ENCODE measurements around the gene ESYT1.
A peak's percentile ranks its signal among the peaks of the same experiment; 100 is the strongest.

ESYT1 gene

DNA sequence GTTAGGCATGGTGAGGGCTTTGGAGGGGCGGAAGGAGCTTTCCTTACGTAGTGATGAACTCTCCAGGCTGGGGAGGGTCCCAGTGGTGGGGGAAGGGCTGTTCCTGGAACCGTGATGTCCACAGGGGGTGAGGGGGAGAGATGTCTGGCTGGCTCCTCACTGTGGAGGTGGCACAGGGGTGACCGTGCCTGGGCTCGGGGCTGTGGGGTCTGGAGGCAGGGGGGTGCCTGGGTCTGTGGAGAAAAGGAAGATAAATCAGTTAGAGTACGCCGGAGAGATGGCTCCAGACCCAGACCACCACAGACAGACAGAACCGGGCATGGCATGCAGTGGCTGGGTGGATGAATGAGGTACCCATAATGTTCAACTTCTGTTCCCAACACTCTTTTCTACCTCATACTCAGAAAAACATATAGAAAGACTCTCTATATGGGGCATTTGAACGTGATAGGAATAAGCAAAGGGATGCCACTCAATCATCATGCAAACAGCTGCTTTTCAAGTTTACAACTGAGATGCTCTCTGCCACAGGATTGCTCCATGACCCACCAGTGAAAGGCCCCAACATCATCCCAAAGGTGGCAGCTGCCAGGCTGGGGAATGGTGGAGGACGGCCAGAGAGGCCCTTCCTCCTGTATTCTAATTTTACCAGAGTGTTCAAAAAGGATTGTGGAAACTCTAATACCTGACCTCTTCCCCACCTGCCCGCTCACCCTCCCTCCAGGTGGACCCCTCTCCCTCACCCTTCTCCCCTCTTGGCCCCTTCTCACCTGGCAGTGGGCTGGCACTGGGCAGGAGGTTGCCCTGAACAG lies 35.7 kb downstream of the ESYT1 start:
- peaks cover 17% of the 10 kb centered on the region for H3K36me3 Mint-ChIP-seq
- H3K4me3 Mint-ChIP-seq: no peak overlapping the region
- H3K9me3 Mint-ChIP-seq: no peaks in the 10 kb centered on the region
- no peaks in the 10 kb centered on the region for H3K27me3 Mint-ChIP-seq
- peaks cover 29% of the 10 kb centered on the region for H3K4me1 Mint-ChIP-seq
- peak overlapping the region; percentile 48 for H3K27ac Mint-ChIP-seq

DNA sequence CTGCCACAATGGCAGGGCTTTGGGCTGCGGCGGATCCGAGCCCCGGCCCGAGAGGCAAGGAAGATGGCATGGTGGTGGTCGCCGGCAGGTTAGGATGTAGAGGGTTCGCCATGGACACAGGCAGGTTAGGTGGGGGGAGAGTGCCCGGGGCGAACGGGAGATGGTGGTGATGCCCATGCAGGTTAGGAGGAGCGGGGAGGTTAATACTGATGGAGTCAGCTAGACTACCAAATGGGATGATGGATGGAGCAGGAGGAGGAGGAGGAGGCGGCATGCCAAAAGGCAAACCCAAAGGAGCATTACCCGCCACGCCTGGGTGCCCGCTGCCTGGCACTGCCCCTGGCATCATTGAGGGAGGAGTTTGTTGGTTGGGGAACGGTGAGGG lies 36.3 kb downstream of the ESYT1 start:
- H3K27me3 Mint-ChIP-seq: no peaks in the 10 kb centered on the region
- H3K27ac Mint-ChIP-seq: peak overlapping the region; percentile 48
- H3K36me3 Mint-ChIP-seq: peaks cover 12% of the 10 kb centered on the region
- no peak overlapping the region for H3K4me3 Mint-ChIP-seq
- H3K4me1 Mint-ChIP-seq: peaks cover 24% of the 10 kb centered on the region
- no peaks in the 10 kb centered on the region for H3K9me3 Mint-ChIP-seq

DNA sequence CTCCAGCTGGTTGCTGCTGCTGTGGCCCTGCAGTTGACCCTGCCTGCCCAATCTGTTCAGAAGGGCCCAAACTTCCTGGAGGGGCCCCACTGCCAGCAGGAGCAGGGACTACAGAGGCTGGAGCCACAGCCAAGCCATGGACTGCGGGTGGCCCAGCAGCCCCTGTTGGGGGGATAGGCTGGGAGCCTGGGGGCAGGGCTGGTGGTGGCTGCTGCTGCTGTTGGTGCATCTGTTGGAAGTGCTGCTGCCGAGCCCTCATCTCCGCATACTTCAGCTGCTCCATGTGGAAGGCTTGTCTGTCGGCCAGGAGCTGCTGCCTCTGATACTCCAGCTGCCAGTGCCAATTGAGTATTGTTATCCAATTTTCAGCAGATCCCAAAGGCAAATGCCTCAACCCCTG lies 37.3 kb downstream of the ESYT1 start:
- Mint-ChIP-seq H3K27ac (peak overlapping the region; percentile 62), H3K27me3 (no peaks in the 10 kb centered on the region), H3K36me3 (peaks cover 17% of the 10 kb centered on the region), H3K4me3 (no peak overlapping the region), H3K4me1 (peaks cover 14% of the 10 kb centered on the region), H3K9me3 (no peaks in the 10 kb centered on the region)

GRCh38 chr12:56169229-56169759 lies 41.2 kb downstream of the ESYT1 start:
- peaks cover 16% of the 10 kb centered on the region for H3K36me3 Mint-ChIP-seq
- no peak overlapping the region for H3K27ac Mint-ChIP-seq
- no peaks in the 10 kb centered on the region for H3K27me3 Mint-ChIP-seq
- no peaks in the 10 kb centered on the region for H3K9me3 Mint-ChIP-seq
- no peaks in the 10 kb centered on the region for H3K4me1 Mint-ChIP-seq
- no peak overlapping the region for H3K4me3 Mint-ChIP-seq

DNA sequence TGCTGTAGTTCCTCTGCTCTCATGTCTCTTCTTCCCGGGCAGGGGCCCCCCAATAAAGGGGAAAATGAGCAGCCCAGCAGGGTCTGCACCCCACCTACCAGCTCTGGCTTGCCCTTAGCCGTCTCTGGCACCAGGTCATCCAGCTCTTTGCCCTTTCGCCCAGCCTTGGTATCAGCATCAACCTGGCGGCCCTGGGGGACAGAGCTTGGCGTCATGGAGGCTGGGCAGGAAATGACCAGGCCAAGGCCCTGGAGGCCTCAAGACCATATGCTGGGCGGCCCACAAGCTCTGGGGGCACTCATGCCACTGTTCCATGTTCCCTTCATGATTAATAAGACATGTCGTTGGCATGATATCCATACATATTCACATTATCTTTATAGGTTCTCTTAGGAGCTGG lies 44.8 kb downstream of the ESYT1 start:
- H3K9me3 Mint-ChIP-seq: no peaks in the 10 kb centered on the region
- H3K27ac Mint-ChIP-seq: no peak overlapping the region

DNA sequence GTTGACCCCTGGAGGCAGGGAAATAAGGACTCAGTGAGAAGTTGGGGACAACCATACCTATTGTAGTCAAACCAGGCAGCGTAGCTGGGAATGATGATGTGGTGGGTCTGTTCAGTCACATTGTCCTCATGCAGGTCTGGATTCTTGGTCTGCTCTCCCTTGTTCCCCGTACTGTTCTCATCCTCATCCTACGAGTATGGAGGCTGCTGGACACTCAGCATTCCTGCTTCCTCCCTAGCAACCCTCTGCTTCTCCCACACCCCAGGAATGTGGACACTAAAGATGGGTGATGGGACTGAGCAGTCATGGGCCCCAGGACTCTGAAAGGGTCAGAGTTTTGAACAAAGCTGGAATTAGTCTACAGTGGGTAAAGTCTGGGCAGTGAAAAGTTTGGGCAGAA lies 50.3 kb downstream of the ESYT1 start:
- H3K27me3 Mint-ChIP-seq: no peaks in the 10 kb centered on the region
- no peak overlapping the region for H3K4me3 Mint-ChIP-seq
- H3K36me3 Mint-ChIP-seq: peaks cover 20% of the 10 kb centered on the region
- H3K4me1 Mint-ChIP-seq: no peaks in the 10 kb centered on the region
- H3K27ac Mint-ChIP-seq: no peak overlapping the region
- H3K9me3 Mint-ChIP-seq: no peaks in the 10 kb centered on the region

More for the DNA sequence above, 44.8 kb downstream of the ESYT1 start:
- Mint-ChIP-seq H3K4me1 (no peaks in the 10 kb centered on the region), H3K4me3 (no peak overlapping the region), H3K36me3 (peaks cover 20% of the 10 kb centered on the region), H3K27me3 (no peaks in the 10 kb centered on the region)

GRCh38 chr12:56186957-56187356 lies 58.9 kb downstream of the ESYT1 start:
- Mint-ChIP-seq H3K4me1 (peaks cover 38% of the 10 kb centered on the region), H3K27me3 (no peaks in the 10 kb centered on the region), H3K9me3 (no peaks in the 10 kb centered on the region), H3K36me3 (peaks cover 6% of the 10 kb centered on the region), H3K4me3 (peak overlapping the region; percentile 90), H3K27ac (peak overlapping the region; percentile 85)

DNA sequence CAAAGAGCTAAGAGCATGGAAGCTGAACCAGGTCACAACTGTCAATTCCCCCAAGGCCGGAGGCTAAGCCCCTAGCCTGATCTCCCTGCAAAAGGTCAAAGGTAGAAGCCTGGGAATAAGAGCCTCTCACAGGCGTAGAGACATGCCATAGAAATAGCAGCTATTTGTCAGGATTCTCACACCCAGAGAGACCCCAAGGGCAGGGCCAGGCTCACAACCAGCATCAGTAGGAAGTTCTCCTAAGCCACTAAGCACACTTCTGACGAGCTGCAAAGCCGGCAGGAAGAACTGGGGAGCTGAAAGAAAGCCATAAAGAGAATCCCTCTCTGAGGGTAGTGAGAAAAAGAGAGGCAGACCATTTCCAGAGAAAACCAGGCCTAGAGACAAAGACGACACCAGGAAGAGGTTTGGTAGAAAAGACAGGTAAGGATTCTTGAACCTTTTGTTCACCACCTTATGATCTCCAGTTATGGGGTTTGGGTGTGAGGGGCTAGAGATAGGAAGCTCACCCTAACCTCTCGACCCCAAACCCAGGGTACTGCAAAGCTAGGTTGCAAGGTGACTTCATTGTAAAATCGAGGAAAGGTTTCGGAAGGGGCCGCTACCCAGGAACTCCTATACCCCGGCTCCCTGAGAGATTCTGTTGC lies 60.2 kb downstream of the ESYT1 start:
- Mint-ChIP-seq H3K36me3 (peaks cover 6% of the 10 kb centered on the region), H3K4me1 (peaks cover 45% of the 10 kb centered on the region), H3K27ac (peak overlapping the region; percentile 91), H3K9me3 (no peaks in the 10 kb centered on the region), H3K4me3 (peak overlapping the region; percentile 90), H3K27me3 (no peaks in the 10 kb centered on the region)

- H3K27ac Mint-ChIP-seq: peak overlapping the region; percentile 91
- H3K36me3 Mint-ChIP-seq: peaks cover 6% of the 10 kb centered on the region
- H3K27me3 Mint-ChIP-seq: no peaks in the 10 kb centered on the region
- peaks cover 49% of the 10 kb centered on the region for H3K4me1 Mint-ChIP-seq
- H3K4me3 Mint-ChIP-seq: peak overlapping the region; percentile 90
- H3K9me3 Mint-ChIP-seq: no peaks in the 10 kb centered on the region
Measured at GRCh38 chr12:56188778-56189098, 60.7 kb downstream of the ESYT1 start.

DNA sequence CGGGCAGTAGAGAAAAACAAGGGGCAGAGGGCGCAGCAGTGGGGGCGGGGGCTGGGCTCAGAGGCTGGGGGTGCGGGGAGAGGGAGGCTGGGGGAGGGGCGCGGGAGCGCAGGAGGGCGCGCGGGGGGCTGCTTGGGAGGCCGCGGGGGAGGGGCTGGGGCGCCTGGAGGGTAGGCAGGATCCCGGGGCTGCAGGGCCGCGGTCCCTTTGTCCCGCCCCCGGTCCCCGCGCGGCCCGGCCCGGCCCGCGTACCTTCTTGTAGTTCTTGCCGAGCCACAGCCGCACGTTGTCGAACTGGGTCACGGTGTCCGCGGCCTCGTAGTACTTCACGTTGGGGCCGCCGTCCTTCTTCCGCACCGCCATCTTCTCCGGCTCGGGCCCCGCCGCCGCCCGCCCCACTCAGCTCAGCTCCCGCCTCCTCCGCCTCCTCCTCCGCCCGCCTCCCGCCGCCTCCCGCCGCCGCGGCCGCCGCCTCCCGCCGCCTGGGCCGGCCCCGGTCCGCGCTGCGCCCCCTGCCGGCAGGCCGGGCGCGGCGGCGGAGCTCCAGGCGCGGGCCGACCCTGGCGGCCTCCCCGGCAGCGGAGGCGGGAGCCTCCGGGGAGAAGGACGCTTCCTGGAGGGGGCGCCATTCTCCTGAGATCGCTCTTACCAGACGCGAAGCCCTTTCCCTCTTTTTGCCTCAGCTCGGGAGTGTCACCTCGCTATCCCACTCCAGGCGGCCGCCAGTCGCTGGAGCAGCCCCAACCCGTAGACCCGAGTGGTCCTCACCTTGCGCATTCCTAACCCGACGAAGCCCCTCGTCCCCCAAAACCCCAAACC lies 61.2 kb downstream of the ESYT1 start, which contains the start of gene SMARCC2:
Gene SMARCC2 (minus strand): TSS at position 385 of the 819 bp plus-strand sequence. CDS start 22 bp downstream, at position 363.
- Mint-ChIP-seq H3K36me3 (peaks cover 5% of the 10 kb centered on the region), H3K4me1 (peaks cover 49% of the 10 kb centered on the region), H3K27me3 (no peaks in the 10 kb centered on the region)

DNA sequence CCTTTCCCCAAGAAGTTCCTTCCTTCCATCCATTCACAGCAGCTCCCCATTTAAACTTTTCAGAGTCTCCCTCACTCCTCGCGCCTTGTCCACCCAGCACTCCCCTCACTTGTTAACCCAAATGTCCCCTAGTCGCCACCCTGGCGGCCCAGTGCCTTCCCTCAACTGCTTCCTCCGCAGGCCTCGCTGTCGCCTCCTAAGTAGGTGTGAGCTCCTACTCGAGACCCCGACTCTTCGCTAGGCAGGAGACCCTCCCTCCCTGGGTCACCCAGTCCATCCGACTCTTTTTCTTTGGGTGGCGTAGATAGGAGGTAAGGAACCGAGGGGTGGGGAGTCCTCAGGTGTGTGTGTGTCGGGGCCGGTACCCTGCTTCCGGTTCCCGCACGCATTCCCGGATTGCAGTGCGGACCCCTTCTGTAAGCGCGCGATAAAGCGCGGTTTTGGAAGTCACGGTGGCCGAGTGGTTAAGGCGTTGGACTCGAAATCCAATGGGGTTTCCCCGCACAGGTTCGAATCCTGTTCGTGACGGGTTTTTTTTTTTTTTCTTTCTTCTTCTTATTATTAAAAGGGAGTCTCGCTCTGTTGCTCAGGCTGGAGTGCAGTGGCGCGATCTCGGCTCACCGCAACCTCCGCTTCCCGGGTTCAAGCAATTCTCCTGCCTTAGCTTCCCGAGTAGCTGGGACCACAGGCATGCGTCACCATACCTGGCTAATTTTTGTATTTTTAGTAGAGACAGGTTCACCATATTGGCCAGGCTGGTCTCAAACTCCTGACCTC lies 62.0 kb downstream of the ESYT1 start:
- Mint-ChIP-seq H3K27me3 (no peaks in the 10 kb centered on the region), H3K27ac (peak overlapping the region; percentile 100), H3K36me3 (peaks cover 5% of the 10 kb centered on the region), H3K4me3 (peak overlapping the region; percentile 98), H3K9me3 (no peaks in the 10 kb centered on the region), H3K4me1 (peaks cover 49% of the 10 kb centered on the region)

More for the DNA sequence above, 61.2 kb downstream of the ESYT1 start, which contains the start of gene SMARCC2:
- peak within 1 kb of the TSS; percentile 100 for H3K27ac Mint-ChIP-seq
- peak within 1 kb of the TSS; percentile 98 for H3K4me3 Mint-ChIP-seq
- H3K9me3 Mint-ChIP-seq: no peaks in the 10 kb centered on the region

DNA sequence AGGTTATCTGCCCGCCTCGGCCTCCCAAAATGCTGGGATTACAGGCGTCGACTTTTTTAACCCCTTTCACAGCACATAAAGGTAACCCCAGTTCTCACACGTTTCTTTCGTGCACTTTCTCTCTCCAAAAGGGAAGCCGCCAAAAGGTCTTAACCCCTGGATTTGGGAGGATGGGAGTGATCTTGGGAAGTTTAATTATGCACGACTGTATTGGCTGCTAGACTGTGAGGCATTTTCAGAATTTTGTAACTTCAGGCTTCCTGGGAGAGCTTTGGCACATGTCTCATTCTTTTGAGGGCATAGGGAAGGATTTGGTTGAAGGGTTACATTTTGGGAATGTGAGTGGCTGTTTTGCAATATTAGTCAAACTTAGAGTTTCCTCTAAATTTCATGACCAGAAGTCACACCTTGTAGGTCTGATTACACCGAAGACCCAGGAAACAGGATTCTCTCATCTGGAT lies 62.7 kb downstream of the ESYT1 start:
- H3K36me3 Mint-ChIP-seq: peaks cover 4% of the 10 kb centered on the region
- H3K9me3 Mint-ChIP-seq: no peaks in the 10 kb centered on the region
- H3K27me3 Mint-ChIP-seq: no peaks in the 10 kb centered on the region
- peaks cover 48% of the 10 kb centered on the region for H3K4me1 Mint-ChIP-seq
- H3K27ac Mint-ChIP-seq: peak overlapping the region; percentile 100
- peak overlapping the region; percentile 98 for H3K4me3 Mint-ChIP-seq

DNA sequence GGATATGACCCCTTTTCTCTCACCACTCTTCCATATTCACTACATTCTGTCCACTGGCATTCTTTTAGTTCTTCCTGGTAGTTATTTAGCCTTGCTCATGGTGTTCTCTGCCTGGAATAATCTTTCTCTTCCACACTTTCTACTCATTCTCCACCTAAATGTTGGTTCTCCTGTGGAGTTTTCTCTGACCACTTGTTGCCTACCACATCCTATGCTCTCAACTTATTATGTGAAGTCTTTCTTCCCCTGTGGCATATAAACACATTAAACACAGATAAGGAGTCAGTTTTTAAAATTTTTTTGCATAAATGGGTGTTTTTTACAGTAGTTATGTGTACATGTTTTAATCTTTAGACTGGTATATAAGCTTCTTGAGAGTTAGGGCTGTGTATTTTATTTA lies 64.5 kb downstream of the ESYT1 start:
- Mint-ChIP-seq H3K36me3 (no peaks in the 10 kb centered on the region), H3K27me3 (no peaks in the 10 kb centered on the region), H3K27ac (no peak overlapping the region), H3K4me1 (peaks cover 34% of the 10 kb centered on the region), H3K4me3 (peak overlapping the region; percentile 6), H3K9me3 (no peaks in the 10 kb centered on the region)

- Mint-ChIP-seq H3K9me3 (no peaks in the 10 kb centered on the region), H3K27ac (peak overlapping the region; percentile 89), H3K4me1 (peaks cover 29% of the 10 kb centered on the region), H3K4me3 (peak overlapping the region; percentile 6), H3K27me3 (no peaks in the 10 kb centered on the region), H3K36me3 (no peaks in the 10 kb centered on the region)
Measured at GRCh38 chr12:56193025-56193578, 65.0 kb downstream of the ESYT1 start.

Measured in activated naive CD4-positive, alpha-beta T cell treated with anti-CD3 and anti-CD28 coated beads, Interleukin-2, amount 50 U/mL, for 24 hours (primary cell).